Neural progenitor cell (in vitro differentiated cells): ENCODE data around the gene GCC1. TPM values are rescaled to one million over a fixed set of nuclear protein-coding genes. Genes with fewer than 3 reads are reported as not detected.
A peak's percentile ranks its signal among the peaks of the same experiment; 100 is the strongest.

Experiments used
- DNase-seq: peaks from one replicate; pipeline ENCODE4 v3.0.0-alpha.2; 2016; ENCODE audit warnings: low spot score
- H2AFZ ChIP-seq: fragments of 200-600 bp; sonication (generic); replicated peaks from 2 replicates; pipeline ENCODE4 v1.6.1; 2016; ENCODE audit warnings: antibody characterized with exemption
- H3F3A ChIP-seq: fragments of 200-600 bp; sonication (generic); 2 replicates; pipeline ENCODE4 v1.6.1; 2016; ENCODE audit warnings: antibody characterized with exemption, low read depth
- H3K27ac ChIP-seq: fragments of 200-600 bp; sonication (generic); 2 replicates; pipeline ENCODE4 v1.5.1; 2016; ENCODE audit warnings: mild to moderate bottlenecking
- H3K27me3 ChIP-seq: fragments of 200-600 bp; sonication (generic); 2 replicates; pipeline ENCODE4 v1.6.1; 2016; ENCODE audit warnings: mild to moderate bottlenecking, moderate library complexity
- H3K36me3 ChIP-seq: fragments of 200-600 bp; sonication (generic); 2 replicates; pipeline ENCODE4 v1.5.1; 2016
- H3K4me1 ChIP-seq: fragments of 200-600 bp; sonication (generic); 2 replicates; pipeline ENCODE4 v1.6.1; 2016; ENCODE audit warnings: mixed run types
- H3K4me2 ChIP-seq: fragments of 200-600 bp; sonication (generic); 2 replicates; pipeline ENCODE4 v1.6.1; 2016
- H3K4me3 ChIP-seq: fragments of 200-600 bp; sonication (generic); 2 replicates; pipeline ENCODE4 v1.5.1; 2016
- H3K79me2 ChIP-seq: fragments of 200-600 bp; sonication (generic); 2 replicates; pipeline ENCODE4 v1.6.1; 2016; ENCODE audit warnings: low read depth
- H3K9ac ChIP-seq: fragments of 200-600 bp; sonication (generic); 2 replicates; pipeline ENCODE4 v1.6.1; 2016
- H3K9me3 ChIP-seq: fragments of 200-600 bp; sonication (generic); 2 replicates; pipeline ENCODE4 v1.5.1; 2016; ENCODE audit warnings: low read depth
- H4K20me1 ChIP-seq: fragments of 200-600 bp; sonication (generic); 2 replicates; pipeline ENCODE4 v1.6.1; 2016; ENCODE audit warnings: low read depth
- H3K27ac Mint-ChIP-seq: 3 replicates; pipeline ENCODE4 v1.8.0; 2021; ENCODE audit warnings: mixed read lengths
- H3K27me3 Mint-ChIP-seq: 2 replicates; pipeline ENCODE4 v1.8.0; 2022; ENCODE audit warnings: low read depth, mild to moderate bottlenecking, inconsistent platforms, moderate library complexity, mixed read lengths; ENCODE audit not compliant: insufficient read depth
- H3K36me3 Mint-ChIP-seq: 3 replicates; pipeline ENCODE4 v1.8.0; 2021; ENCODE audit warnings: mixed read lengths
- H3K4me1 Mint-ChIP-seq: 3 replicates; pipeline ENCODE4 v1.8.0; 2021; ENCODE audit warnings: mixed read lengths
- H3K4me3 Mint-ChIP-seq: 3 replicates; pipeline ENCODE4 v1.8.0; 2021; ENCODE audit warnings: mild to moderate bottlenecking, moderate library complexity, mixed read lengths
- H3K9me3 Mint-ChIP-seq: 3 replicates; pipeline ENCODE4 v1.8.0; 2020; ENCODE audit warnings: mixed read lengths
- CTCF ChIP-seq: fragments of 200-600 bp; sonication (generic); IDR thresholded peaks from 2 replicates; pipeline ENCODE4 v1.5.1; 2017; ENCODE audit warnings: antibody characterized with exemption, mild to moderate bottlenecking
- EZH2 ChIP-seq: fragments of 200-600 bp; sonication (generic); IDR thresholded peaks from 2 replicates; pipeline ENCODE4 v1.6.1; 2017; ENCODE audit warnings: antibody characterized with exemption, mild to moderate bottlenecking, moderate library complexity
- EZH2phosphoT487 ChIP-seq: fragments of 200-600 bp; sonication (generic); IDR thresholded peaks from 2 replicates; pipeline ENCODE4 v1.6.1; 2017; ENCODE audit warnings: antibody characterized with exemption
- total RNA-seq: library from RNA; depleted of rRNA; stranded (reverse); fragments of >200 nt; gene quantifications from 2 replicates; pipeline ENCODE4 v1.2.3, GENCODE V29; 2015; ENCODE audit warnings: low replicate concordance

GCC1 gene
- total RNA-seq, 1 donor from 2014 or later = 7.1 TPM

DNA sequence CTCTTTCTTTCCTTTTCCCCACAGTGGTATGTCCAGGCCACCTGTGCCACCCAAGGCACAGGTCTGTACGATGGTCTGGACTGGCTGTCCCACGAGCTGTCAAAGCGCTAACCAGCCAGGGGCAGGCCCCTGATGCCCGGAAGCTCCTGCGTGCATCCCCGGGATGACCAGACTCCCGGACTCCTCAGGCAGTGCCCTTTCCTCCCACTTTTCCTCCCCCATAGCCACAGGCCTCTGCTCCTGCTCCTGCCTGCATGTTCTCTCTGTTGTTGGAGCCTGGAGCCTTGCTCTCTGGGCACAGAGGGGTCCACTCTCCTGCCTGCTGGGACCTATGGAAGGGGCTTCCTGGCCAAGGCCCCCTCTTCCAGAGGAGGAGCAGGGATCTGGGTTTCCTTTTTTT is 5.8 kb upstream of the GCC1 start:
- H3F3A ChIP-seq = peaks cover 10% of the 10 kb centered on the region
- TF ChIP-seq EZH2phosphoT487 (no peak), EZH2 (no peak), CTCF (no peak)
- Mint-ChIP-seq H3K36me3 (peaks cover 18% of the 10 kb centered on the region), H3K4me1 (peaks cover 13% of the 10 kb centered on the region), H3K27ac (no peak overlapping the region), H3K4me3 (peak overlapping the region; percentile 58), H3K27me3 (peaks cover 5% of the 10 kb centered on the region), H3K9me3 (no peaks in the 10 kb centered on the region)
- no peak overlapping the region for H3K4me3 ChIP-seq
- peaks cover 13% of the 10 kb centered on the region for H3K79me2 ChIP-seq
- H2AFZ ChIP-seq = no peak overlapping the region
- H3K27me3 ChIP-seq = peaks cover 14% of the 10 kb centered on the region
- H3K9me3 ChIP-seq = no peaks in the 10 kb centered on the region
- no peak overlapping the region for H3K9ac ChIP-seq
- H4K20me1 ChIP-seq = peaks cover 11% of the 10 kb centered on the region
- no peaks in the 10 kb centered on the region for H3K36me3 ChIP-seq
- H3K27ac ChIP-seq = no peak overlapping the region
- H3K4me2 ChIP-seq = no peak overlapping the region
- DNase-seq = no peak
- H3K4me1 ChIP-seq = no peaks in the 10 kb centered on the region

DNA sequence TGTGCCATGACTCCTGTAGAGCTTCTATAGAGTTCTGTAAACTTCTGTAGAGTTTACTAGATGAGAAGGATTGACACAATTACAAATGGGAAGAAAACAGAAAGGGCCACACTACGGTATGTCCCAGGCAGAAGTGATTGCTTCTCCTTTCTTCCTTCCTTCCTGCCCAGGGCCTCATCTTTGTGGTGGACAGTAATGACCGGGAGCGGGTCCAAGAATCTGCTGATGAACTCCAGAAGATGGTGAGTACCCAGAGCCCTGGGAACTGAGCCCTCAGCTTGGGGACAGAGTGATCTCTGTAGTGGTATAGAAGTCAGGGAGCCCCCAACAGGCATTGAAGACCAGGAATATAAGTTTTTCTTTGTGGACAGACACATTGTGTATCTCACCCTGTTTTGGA is 4.5 kb upstream of the GCC1 start:
- H3K36me3 ChIP-seq = no peaks in the 10 kb centered on the region
- H3K4me3 Mint-ChIP-seq = peak overlapping the region; percentile 96
- H2AFZ ChIP-seq = no peak overlapping the region
- no peak overlapping the region for H3K4me3 ChIP-seq
- no peaks in the 10 kb centered on the region for H3K4me1 ChIP-seq
- DNase-seq = no peak
- H4K20me1 ChIP-seq = peaks cover 11% of the 10 kb centered on the region
- no peaks in the 10 kb centered on the region for H3K9me3 ChIP-seq
- TF ChIP-seq EZH2 = no peak
- TF ChIP-seq EZH2phosphoT487 = no peak
- no peak for TF ChIP-seq CTCF
- no peak overlapping the region for H3K9ac ChIP-seq
- H3K4me1 Mint-ChIP-seq = peaks cover 13% of the 10 kb centered on the region
- H3K9me3 Mint-ChIP-seq = no peaks in the 10 kb centered on the region
- H3K27ac ChIP-seq = no peak overlapping the region
- peaks cover 17% of the 10 kb centered on the region for H3K79me2 ChIP-seq
- peaks cover 10% of the 10 kb centered on the region for H3F3A ChIP-seq
- H3K4me2 ChIP-seq = no peak overlapping the region
- H3K36me3 Mint-ChIP-seq = peaks cover 18% of the 10 kb centered on the region
- H3K27me3 ChIP-seq = peaks cover 19% of the 10 kb centered on the region
- peaks cover 3% of the 10 kb centered on the region for H3K27me3 Mint-ChIP-seq
- no peak overlapping the region for H3K27ac Mint-ChIP-seq

DNA sequence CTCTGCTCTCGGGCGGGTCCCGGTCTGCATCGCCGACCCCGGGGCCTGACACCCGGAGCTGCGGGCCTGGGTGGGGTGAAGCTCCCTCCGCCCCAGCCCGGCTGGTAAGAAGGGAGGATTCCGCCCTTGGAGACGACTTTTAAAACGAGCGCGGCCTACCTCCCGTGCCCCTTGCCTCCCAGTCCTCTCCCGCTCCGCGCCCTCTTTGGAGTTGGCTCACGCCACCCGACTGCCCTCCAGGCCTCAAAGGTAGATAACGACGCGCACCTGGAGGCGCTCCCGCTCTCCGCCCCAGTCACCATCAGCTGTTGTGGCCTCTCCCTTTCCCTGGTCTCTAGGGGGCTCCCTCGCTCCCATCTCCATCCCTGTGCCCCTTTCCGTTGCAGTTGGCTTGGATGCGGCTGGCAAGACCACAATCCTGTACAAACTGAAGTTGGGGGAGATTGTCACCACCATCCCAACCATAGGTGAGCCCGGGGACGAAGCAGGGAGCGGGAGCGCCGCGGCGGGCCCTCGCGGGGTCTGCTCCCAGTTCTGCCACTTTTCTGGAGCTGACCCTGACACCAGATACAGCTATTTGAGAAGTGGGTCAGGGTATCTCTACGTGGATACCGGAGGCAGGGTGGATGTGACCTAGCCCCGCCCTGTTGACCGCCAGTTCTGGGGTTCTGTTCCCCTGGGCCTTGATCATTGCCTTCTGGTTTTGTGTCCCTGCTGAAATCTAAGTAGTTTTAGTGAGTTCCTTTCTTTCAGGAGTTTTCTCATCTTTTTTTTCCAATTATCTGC is 3.5 kb upstream of the GCC1 start:
- peaks cover 18% of the 10 kb centered on the region for H3K36me3 Mint-ChIP-seq
- Histone ChIP-seq H3K4me1 (peaks cover 5% of the 10 kb centered on the region), H3K27ac (peak overlapping the region; percentile 14), H3K4me3 (peak overlapping the region; percentile 98), H3K9me3 (no peaks in the 10 kb centered on the region), H2AFZ (peak overlapping the region; percentile 97), H4K20me1 (peaks cover 19% of the 10 kb centered on the region), H3K36me3 (no peaks in the 10 kb centered on the region), H3K9ac (peak overlapping the region; percentile 80), H3K79me2 (peaks cover 27% of the 10 kb centered on the region), H3F3A (peaks cover 10% of the 10 kb centered on the region), H3K4me2 (peak overlapping the region; percentile 91), H3K27me3 (peaks cover 19% of the 10 kb centered on the region)
- peaks cover 3% of the 10 kb centered on the region for H3K27me3 Mint-ChIP-seq
- H3K4me3 Mint-ChIP-seq = peak overlapping the region; percentile 96
- peak; percentile 70 for TF ChIP-seq CTCF
- TF ChIP-seq EZH2 = no peak
- H3K9me3 Mint-ChIP-seq = no peaks in the 10 kb centered on the region
- peak; percentile 84 for DNase-seq
- peak overlapping the region; percentile 76 for H3K27ac Mint-ChIP-seq
- peaks cover 22% of the 10 kb centered on the region for H3K4me1 Mint-ChIP-seq
